H9 (cell line): ENCODE data around the gene GLYR1. TPM values are rescaled to one million over a fixed set of nuclear protein-coding genes. Genes with fewer than 3 reads are reported as not detected.
A peak's percentile ranks its signal among the peaks of the same experiment; 100 is the strongest.

Source experiments
- DNase-seq: peaks from one replicate; pipeline ENCODE4 v3.0.0-alpha.2; 2017
- H2AFZ ChIP-seq: one replicate; pipeline ENCODE4 v1.6.1; 2013; ENCODE audit warnings: mild to moderate bottlenecking, low read length, control low read depth, moderate library complexity
- H2AK5ac ChIP-seq: 2 replicates; pipeline ENCODE4 v1.6.1; 2013; ENCODE audit warnings: low read length, control low read depth, mixed read lengths; ENCODE audit not compliant: insufficient read length
- H2BK120ac ChIP-seq: one replicate; pipeline ENCODE4 v1.6.1; 2013; ENCODE audit warnings: low read depth, mild to moderate bottlenecking, low read length, control low read depth, inconsistent platforms; ENCODE audit not compliant: poor library complexity, severe bottlenecking
- H2BK12ac ChIP-seq: 2 replicates; pipeline ENCODE4 v1.6.1; 2013; ENCODE audit warnings: low read length, control low read depth, mixed read lengths, low read depth; ENCODE audit not compliant: insufficient read length
- H2BK15ac ChIP-seq: 2 replicates; pipeline ENCODE4 v1.6.1; 2013; ENCODE audit warnings: low read depth, low read length, control low read depth
- H2BK20ac ChIP-seq: one replicate; pipeline ENCODE4 v1.6.1; 2013; ENCODE audit warnings: low read depth, mild to moderate bottlenecking, low read length, control low read depth, inconsistent platforms; ENCODE audit not compliant: poor library complexity, severe bottlenecking
- H2BK5ac ChIP-seq: 2 replicates; pipeline ENCODE4 v1.6.1; 2013; ENCODE audit warnings: low read length, control low read depth, mixed read lengths; ENCODE audit not compliant: insufficient read length
- H3K14ac ChIP-seq: 2 replicates; pipeline ENCODE4 v1.6.1; 2013; ENCODE audit warnings: low read length, control low read depth; ENCODE audit not compliant: insufficient read depth
- H3K18ac ChIP-seq: 2 replicates; pipeline ENCODE4 v1.6.1; 2013; ENCODE audit warnings: low read depth, mild to moderate bottlenecking, mixed read lengths, low read length, control low read depth; ENCODE audit not compliant: insufficient read length
- H3K23ac ChIP-seq: 2 replicates; pipeline ENCODE4 v1.6.1; 2013; ENCODE audit warnings: low read length, control low read depth, mixed read lengths, low read depth; ENCODE audit not compliant: insufficient read length
- H3K23me2 ChIP-seq: 2 replicates; pipeline ENCODE4 v1.6.1; 2013; ENCODE audit warnings: low read depth, mild to moderate bottlenecking, mixed read lengths, low read length, control low read depth; ENCODE audit not compliant: insufficient read length, poor library complexity, severe bottlenecking
- H3K27ac ChIP-seq: 2 replicates; pipeline ENCODE4 v1.5.1; 2013; ENCODE audit warnings: low read length, control low read depth, mixed read lengths, low read depth; ENCODE audit not compliant: insufficient read length
- H3K27me3 ChIP-seq: 2 replicates; pipeline ENCODE4 v1.6.1; 2013; ENCODE audit warnings: low read length, control low read depth, inconsistent platforms; ENCODE audit not compliant: insufficient read depth
- H3K4ac ChIP-seq: 2 replicates; pipeline ENCODE4 v1.6.1; 2013; ENCODE audit warnings: low read depth, mild to moderate bottlenecking, control low read depth, inconsistent platforms, low read length, moderate library complexity
- H3K4me1 ChIP-seq: 2 replicates; pipeline ENCODE4 v1.6.1; 2013; ENCODE audit warnings: low read length, control low read depth, inconsistent platforms; ENCODE audit not compliant: insufficient read depth
- H3K4me2 ChIP-seq: 2 replicates; pipeline ENCODE4 v1.6.1; 2013; ENCODE audit warnings: low read length, control low read depth, mixed read lengths; ENCODE audit not compliant: insufficient read length, insufficient read depth
- H3K56ac ChIP-seq: 2 replicates; pipeline ENCODE4 v1.6.1; 2013; ENCODE audit warnings: low read depth, mild to moderate bottlenecking, mixed read lengths, low read length, control low read depth; ENCODE audit not compliant: insufficient read length
- H3K79me1 ChIP-seq: 2 replicates; pipeline ENCODE4 v1.6.1; 2013; ENCODE audit warnings: low read depth, mild to moderate bottlenecking, moderate library complexity, low read length, control low read depth, inconsistent platforms; ENCODE audit not compliant: insufficient read depth, poor library complexity, severe bottlenecking
- H3K79me2 ChIP-seq: 2 replicates; pipeline ENCODE4 v1.6.1; 2013; ENCODE audit warnings: low read length, control low read depth, inconsistent platforms; ENCODE audit not compliant: insufficient read depth
- H3K9ac ChIP-seq: 2 replicates; pipeline ENCODE4 v1.6.1; 2013; ENCODE audit warnings: low read length, control low read depth, mixed read lengths; ENCODE audit not compliant: insufficient read length; ENCODE audit errors: extremely low read depth
- H3K9me3 ChIP-seq: one replicate; pipeline ENCODE4 v1.6.1; 2013; ENCODE audit warnings: low read depth, low read length, inconsistent platforms; ENCODE audit not compliant: control insufficient read depth
- H3T11ph ChIP-seq: one replicate; pipeline ENCODE4 v1.6.1; 2013; ENCODE audit warnings: mild to moderate bottlenecking, low read length, control low read depth, inconsistent platforms
- H4K20me1 ChIP-seq: one replicate; pipeline ENCODE4 v1.6.1; 2013; ENCODE audit not compliant: control insufficient read depth, insufficient read length, insufficient read depth
- H4K5ac ChIP-seq: 2 replicates; pipeline ENCODE4 v1.6.1; 2013; ENCODE audit warnings: low read depth, mild to moderate bottlenecking, mixed read lengths, low read length, control low read depth; ENCODE audit not compliant: insufficient read length
- H4K8ac ChIP-seq: replicated peaks from 2 replicates; pipeline ENCODE4 v1.6.1; 2013; ENCODE audit warnings: low read length, control low read depth, mixed read lengths, low read depth; ENCODE audit not compliant: insufficient read length
- H4K91ac ChIP-seq: 2 replicates; pipeline ENCODE4 v1.6.1; 2013; ENCODE audit warnings: low read depth, mild to moderate bottlenecking, moderate library complexity, mixed read lengths, low read length, control low read depth; ENCODE audit not compliant: insufficient read length
- H3K27ac Mint-ChIP-seq, 3 experiments: 2 replicates in 2 of 3; 3 replicates in 1 of 3; pipeline ENCODE4 v1.8.0; 2020 to 2021; ENCODE audit warnings: mixed read lengths in 3 of 3, mild to moderate bottlenecking in 1 of 3, moderate library complexity in 1 of 3
- H3K27me3 Mint-ChIP-seq: 2 replicates; pipeline ENCODE4 v1.8.0; 2021; ENCODE audit warnings: low read depth, mild to moderate bottlenecking, moderate library complexity, mixed read lengths
- H3K36me3 Mint-ChIP-seq, 3 experiments: 2 replicates in 2 of 3; 3 replicates in 1 of 3; pipeline ENCODE4 v1.8.0; 2020 to 2021; ENCODE audit warnings: low read depth in 3 of 3, mixed read lengths in 3 of 3; ENCODE audit not compliant: insufficient read depth in 1 of 3
- H3K4me1 Mint-ChIP-seq, 2 experiments: 2 replicates each; pipeline ENCODE4 v1.8.0; 2020; ENCODE audit warnings: mixed read lengths in 2 of 2
- H3K4me3 Mint-ChIP-seq, 2 experiments: 2 replicates in 1 of 2; 3 replicates in 1 of 2; pipeline ENCODE4 v1.8.0; 2020 to 2021; ENCODE audit warnings: mild to moderate bottlenecking in 2 of 2, mixed read lengths in 2 of 2, moderate library complexity in 1 of 2
- H3K9me3 Mint-ChIP-seq, 2 experiments: 2 replicates in 1 of 2; 3 replicates in 1 of 2; pipeline ENCODE4 v1.8.0; 2020; ENCODE audit warnings: mild to moderate bottlenecking in 2 of 2, mixed read lengths in 2 of 2, moderate library complexity in 1 of 2
- WGBS: extraction: QIAGEN DNeasy Blood & Tissue Kit; methylation state at CpG from one replicate; pipeline ENCODE4 v1.1.7; 2013; ENCODE audit warnings: missing lambda C conversion rate, low lambda C conversion rate, mixed read lengths; ENCODE audit not compliant: insufficient read length; ENCODE audit errors: extremely low coverage; 5-methylcytosine and 5-hydroxymethylcytosine counted together
- total RNA-seq: library from RNA; stranded (reverse); gene quantifications from 2 replicates; pipeline ENCODE4 v1.2.1, GENCODE V29; 2021
- TF ChIP-seq, protein P1 (sequence below): fragments of 200-600 bp; sonication (generic); conservative IDR thresholded peaks from 3 replicates; pipeline ENCODE4 v1.8.0; 2021; ENCODE audit warnings: antibody characterized with exemption, mild to moderate bottlenecking

Gene GLYR1
- total RNA-seq, 1 experiment from 2014 or later, result 114 TPM

DNA sequence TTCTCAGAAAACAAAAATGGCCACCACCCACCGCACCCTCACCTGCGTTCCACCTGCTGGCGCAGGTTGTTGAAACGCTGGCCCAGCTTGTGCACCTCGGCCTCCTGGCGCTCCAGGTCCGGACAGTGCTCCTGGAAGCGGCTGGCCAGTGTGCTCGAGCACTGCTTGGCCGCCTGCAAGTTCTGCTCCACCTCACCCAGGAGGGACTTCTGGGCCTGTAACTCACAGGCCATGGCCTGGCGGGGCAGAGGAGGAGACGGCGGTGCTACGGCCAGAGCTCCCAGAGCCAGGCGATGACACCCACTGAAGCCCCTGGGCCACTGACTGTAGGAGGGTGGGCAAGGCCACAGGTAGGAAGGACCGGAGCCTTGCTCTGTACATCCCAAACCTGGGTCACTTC is 43.6 kb upstream of the GLYR1 start:
- Histone ChIP-seq H2BK120ac (no peak overlapping the region), H3K27me3 (no peaks in the 10 kb centered on the region), H4K20me1 (no peaks in the 10 kb centered on the region), H3K27ac (no peak overlapping the region), H3K18ac (no peak overlapping the region), H4K91ac (no peak overlapping the region), H3T11ph (no peak overlapping the region), H2BK20ac (no peak overlapping the region), H4K8ac (no peak overlapping the region), H4K5ac (no peak overlapping the region), H2BK15ac (no peak overlapping the region), H3K4ac (no peak overlapping the region), H2BK12ac (no peak overlapping the region), H3K14ac (no peak overlapping the region), H3K9me3 (no peaks in the 10 kb centered on the region), H3K23me2 (no peaks in the 10 kb centered on the region), H3K9ac (no peak overlapping the region), H3K4me1 (no peaks in the 10 kb centered on the region), H2AFZ (no peak overlapping the region), H2BK5ac (no peak overlapping the region), H3K56ac (no peak overlapping the region), H2AK5ac (no peak overlapping the region), H3K4me2 (no peak overlapping the region), H3K23ac (no peak overlapping the region), H3K79me2 (no peaks in the 10 kb centered on the region), H3K79me1 (no peaks in the 10 kb centered on the region)
- no peak for DNase-seq
- Mint-ChIP-seq H3K36me3 (peaks cover 9 to 70% (median 53%) of the 10 kb centered on the region in 3 experiments), H3K4me3 (no peak overlapping the region), H3K9me3 (no peaks in the 10 kb centered on the region), H3K27me3 (no peaks in the 10 kb centered on the region), H3K4me1 (no peaks in the 10 kb centered on the region), H3K27ac (peak overlapping the region in 2 of 3 experiments; percentile 24 to 73; a peak in 1 of 7 replicates)
- WGBS, result no CpG with 5 or more reads among the region's 16 CpGs
- TF ChIP-seq, protein P1, sequence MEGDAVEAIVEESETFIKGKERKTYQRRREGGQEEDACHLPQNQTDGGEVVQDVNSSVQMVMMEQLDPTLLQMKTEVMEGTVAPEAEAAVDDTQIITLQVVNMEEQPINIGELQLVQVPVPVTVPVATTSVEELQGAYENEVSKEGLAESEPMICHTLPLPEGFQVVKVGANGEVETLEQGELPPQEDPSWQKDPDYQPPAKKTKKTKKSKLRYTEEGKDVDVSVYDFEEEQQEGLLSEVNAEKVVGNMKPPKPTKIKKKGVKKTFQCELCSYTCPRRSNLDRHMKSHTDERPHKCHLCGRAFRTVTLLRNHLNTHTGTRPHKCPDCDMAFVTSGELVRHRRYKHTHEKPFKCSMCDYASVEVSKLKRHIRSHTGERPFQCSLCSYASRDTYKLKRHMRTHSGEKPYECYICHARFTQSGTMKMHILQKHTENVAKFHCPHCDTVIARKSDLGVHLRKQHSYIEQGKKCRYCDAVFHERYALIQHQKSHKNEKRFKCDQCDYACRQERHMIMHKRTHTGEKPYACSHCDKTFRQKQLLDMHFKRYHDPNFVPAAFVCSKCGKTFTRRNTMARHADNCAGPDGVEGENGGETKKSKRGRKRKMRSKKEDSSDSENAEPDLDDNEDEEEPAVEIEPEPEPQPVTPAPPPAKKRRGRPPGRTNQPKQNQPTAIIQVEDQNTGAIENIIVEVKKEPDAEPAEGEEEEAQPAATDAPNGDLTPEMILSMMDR, result no peak
